CD4-positive, alpha-beta T cell treated with Interleukin-21 for 1 hour (primary cell): Measurements from ENCODE around the gene COMMD9.
"Not testable (repeated sequence)": the region's sequence is repeated elsewhere in the genome, so short reads cannot be mapped to it uniquely, and the experiment has no call there.

Source experiments
- DNase-seq: peaks from one replicate; pipeline ENCODE4 v3.0.0-alpha.2; 2020

Gene COMMD9

GRCh38 chr11:36289226-36289852 lies at the start of gene COMMD9:
TSS of gene COMMD9 (minus strand) at chr11:36289424. CDS start at chr11:36289412, 12 bp downstream.
- DNase-seq, result peak; percentile 93

- no peak for DNase-seq
Observed at GRCh38 chr11:36333897-36334296, 44.7 kb upstream of the COMMD9 start.

- DNase-seq, result no peak
Observed at GRCh38 chr11:36333468-36333867, 44.2 kb upstream of the COMMD9 start.

- DNase-seq, result no peak
Observed at GRCh38 chr11:36330411-36330810, 41.2 kb upstream of the COMMD9 start.

- DNase-seq, result no peak
Observed at GRCh38 chr11:36328966-36329673, 39.9 kb upstream of the COMMD9 start.

- DNase-seq, result no peak
Observed at GRCh38 chr11:36326524-36327419, 37.5 kb upstream of the COMMD9 start.

- DNase-seq, result not testable (repeated sequence)
Observed at GRCh38 chr11:36325403-36325802, 36.2 kb upstream of the COMMD9 start.

- not testable (repeated sequence) for DNase-seq
Observed at GRCh38 chr11:36324956-36325355, 35.7 kb upstream of the COMMD9 start.

- DNase-seq, result no peak
Observed at GRCh38 chr11:36317992-36318391, 28.8 kb upstream of the COMMD9 start.

- DNase-seq, result no peak
Observed at GRCh38 chr11:36316049-36316448, 26.8 kb upstream of the COMMD9 start.

- DNase-seq, result no peak
Observed at GRCh38 chr11:36314434-36314767, 25.2 kb upstream of the COMMD9 start.

- DNase-seq, result no peak
Observed at GRCh38 chr11:36313750-36314433, 24.7 kb upstream of the COMMD9 start.

GRCh38 chr11:36312611-36313472 lies 23.6 kb upstream of the COMMD9 start:
- no peak for DNase-seq

- no peak for DNase-seq
Observed at GRCh38 chr11:36311926-36312595, 22.8 kb upstream of the COMMD9 start.

- no peak for DNase-seq
Observed at GRCh38 chr11:36309779-36310178, 20.6 kb upstream of the COMMD9 start.

- no peak for DNase-seq
Observed at GRCh38 chr11:36308577-36308976, 19.4 kb upstream of the COMMD9 start.

GRCh38 chr11:36306888-36307287 lies 17.7 kb upstream of the COMMD9 start:
- DNase-seq, result peak; percentile 52

GRCh38 chr11:36305047-36305446 lies 15.8 kb upstream of the COMMD9 start:
- no peak for DNase-seq

GRCh38 chr11:36304351-36304750 lies 15.1 kb upstream of the COMMD9 start:
- DNase-seq, result no peak

GRCh38 chr11:36300650-36301049 lies 11.4 kb upstream of the COMMD9 start:
- DNase-seq, result no peak

GRCh38 chr11:36296884-36297543 lies 7.8 kb upstream of the COMMD9 start:
- DNase-seq, result no peak
